ENCODE results near the gene SLC6A18.

Gene SLC6A18

DNA sequence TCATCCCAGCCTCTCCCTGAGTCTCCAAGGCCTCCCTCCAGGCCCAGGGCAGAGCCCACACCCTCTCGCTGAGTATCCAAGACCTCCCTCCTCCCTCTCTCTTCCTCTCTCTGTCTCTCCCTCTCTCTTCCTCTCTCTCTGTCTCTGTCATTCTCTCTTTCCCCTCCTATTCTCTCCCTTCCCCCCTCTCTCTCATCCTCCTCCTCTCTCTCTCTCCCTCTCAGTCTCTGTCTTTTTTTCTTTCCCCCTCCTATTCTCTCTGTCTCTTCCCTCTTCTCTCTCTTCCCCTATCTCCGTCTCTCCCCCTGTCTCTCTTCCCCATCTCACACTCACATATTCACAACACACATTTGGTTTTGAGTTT, 15.7 kb upstream of the SLC6A18 start:
- TF ChIP-seq ZFX (IDR thresholded peaks at IDR 0.05), result no peak
- TF ChIP-seq, protein P1, sequence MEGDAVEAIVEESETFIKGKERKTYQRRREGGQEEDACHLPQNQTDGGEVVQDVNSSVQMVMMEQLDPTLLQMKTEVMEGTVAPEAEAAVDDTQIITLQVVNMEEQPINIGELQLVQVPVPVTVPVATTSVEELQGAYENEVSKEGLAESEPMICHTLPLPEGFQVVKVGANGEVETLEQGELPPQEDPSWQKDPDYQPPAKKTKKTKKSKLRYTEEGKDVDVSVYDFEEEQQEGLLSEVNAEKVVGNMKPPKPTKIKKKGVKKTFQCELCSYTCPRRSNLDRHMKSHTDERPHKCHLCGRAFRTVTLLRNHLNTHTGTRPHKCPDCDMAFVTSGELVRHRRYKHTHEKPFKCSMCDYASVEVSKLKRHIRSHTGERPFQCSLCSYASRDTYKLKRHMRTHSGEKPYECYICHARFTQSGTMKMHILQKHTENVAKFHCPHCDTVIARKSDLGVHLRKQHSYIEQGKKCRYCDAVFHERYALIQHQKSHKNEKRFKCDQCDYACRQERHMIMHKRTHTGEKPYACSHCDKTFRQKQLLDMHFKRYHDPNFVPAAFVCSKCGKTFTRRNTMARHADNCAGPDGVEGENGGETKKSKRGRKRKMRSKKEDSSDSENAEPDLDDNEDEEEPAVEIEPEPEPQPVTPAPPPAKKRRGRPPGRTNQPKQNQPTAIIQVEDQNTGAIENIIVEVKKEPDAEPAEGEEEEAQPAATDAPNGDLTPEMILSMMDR (conservative IDR thresholded peaks at IDR 0.05), result no peak
- no peak overlapping the region for H3K27ac ChIP-seq

DNA sequence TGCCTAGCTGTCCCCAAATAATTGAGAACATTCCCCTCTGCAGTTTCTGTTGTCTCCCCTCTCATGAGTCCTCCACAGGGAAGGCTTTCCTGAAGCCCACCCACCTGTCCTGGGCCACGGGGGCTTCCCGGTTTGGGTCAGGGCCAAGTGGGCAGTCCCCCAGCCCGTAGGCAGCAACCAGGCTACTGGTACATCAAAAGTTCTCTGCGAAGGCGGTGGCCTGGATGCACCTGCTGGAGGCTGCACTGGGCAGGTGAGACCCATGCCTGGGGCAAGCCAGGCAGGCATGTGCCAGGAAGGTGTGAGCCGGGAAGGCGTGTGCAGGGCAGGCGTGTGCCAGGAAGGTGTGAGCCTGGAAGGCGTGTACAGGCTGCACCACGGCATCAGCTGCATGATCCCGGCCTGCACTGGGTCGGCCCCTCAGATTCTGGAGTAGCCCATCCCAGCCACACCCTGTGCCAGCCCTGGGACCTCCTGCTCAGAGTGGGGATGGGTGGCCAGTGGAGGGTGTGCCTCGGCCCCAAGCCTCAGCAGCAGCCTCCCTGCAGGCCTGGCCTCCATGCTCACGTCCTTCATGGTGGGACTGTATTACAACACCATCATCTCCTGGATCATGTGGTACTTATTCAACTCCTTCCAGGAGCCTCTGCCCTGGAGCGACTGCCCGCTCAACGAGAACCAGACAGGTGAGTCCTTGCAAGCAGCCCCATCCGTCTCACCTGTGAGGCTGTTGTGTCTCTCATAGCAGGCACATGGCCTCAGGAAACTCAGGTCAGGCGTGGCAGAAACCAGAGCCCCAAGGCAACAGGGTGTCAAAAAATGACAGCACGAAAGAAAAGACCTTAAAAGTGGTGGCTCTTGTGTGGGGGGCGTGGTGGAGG, 15.0 kb upstream of the SLC6A18 start:
- TF ChIP-seq, protein P1 (conservative IDR thresholded peaks at IDR 0.05), result no peak
- no peak for TF ChIP-seq ZFX (IDR thresholded peaks at IDR 0.05)
- H3K27ac ChIP-seq, result no peak overlapping the region

DNA sequence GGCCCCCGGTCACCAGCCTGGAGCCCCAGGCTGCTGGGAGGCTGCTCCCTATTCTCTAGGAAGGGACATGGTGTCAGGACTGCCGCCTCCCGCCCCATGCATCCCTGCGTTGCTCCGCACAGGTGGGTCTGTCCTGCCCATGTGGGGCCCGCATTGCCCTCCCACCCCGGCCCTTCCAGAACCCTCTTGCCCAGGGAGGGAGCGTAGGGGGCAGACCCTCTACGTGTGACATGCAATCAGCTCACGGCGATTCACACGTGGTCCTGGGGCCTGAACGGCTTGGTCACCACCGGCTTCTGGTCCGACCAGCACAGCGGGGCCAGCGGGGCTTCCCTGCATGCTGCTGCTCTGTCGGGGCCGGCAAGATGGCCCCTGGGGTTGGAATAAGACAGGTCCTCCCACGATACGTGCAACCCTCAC, 14.3 kb upstream of the SLC6A18 start:
- TF ChIP-seq ZFX (IDR thresholded peaks at IDR 0.05), result no peak
- TF ChIP-seq, protein P1 (conservative IDR thresholded peaks at IDR 0.05), result no peak
- no peak overlapping the region for H3K27ac ChIP-seq

DNA sequence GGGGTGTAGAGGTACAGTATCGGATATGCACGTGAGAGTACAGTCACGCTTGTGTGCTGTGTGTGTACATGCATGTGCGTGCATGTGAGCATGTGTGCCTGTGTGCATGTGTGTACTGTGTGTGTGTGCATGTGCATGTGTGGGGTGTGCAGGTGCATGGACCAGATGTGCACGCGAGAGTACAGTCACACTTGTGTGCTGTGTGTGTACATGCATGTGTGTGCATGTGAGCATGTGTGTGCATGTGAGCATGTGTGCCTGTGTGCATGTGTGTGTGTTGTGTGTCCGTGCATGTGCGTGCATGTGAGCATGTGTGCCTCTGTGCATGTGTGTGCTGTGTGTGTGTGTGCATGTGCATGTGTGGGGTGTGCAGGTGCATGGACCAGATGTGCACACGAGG, 13.5 kb upstream of the SLC6A18 start:
- no peak for TF ChIP-seq ZFX (IDR thresholded peaks at IDR 0.05)

DNA sequence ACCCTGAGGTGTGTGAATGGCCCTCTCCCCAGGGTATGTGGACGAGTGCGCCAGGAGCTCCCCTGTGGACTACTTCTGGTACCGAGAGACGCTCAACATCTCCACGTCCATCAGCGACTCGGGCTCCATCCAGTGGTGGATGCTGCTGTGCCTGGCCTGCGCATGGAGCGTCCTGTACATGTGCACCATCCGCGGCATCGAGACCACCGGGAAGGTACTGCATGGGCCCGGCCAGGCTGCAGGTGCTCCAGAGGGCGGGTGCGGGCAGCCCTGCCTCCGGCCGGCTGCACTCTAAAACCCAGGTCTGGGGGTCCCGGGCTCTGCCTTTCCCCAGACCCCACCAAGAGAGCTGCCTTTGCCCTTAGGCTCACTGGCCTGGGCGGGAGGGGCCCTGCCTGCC, 12.9 kb upstream of the SLC6A18 start:
- TF ChIP-seq ZFX (IDR thresholded peaks at IDR 0.05), result no peak
- TF ChIP-seq, protein P1 (conservative IDR thresholded peaks at IDR 0.05), result no peak
- no peak overlapping the region for H3K27ac ChIP-seq

More for the DNA sequence above, 13.5 kb upstream of the SLC6A18 start:
- no peak overlapping the region for H3K27ac ChIP-seq

DNA sequence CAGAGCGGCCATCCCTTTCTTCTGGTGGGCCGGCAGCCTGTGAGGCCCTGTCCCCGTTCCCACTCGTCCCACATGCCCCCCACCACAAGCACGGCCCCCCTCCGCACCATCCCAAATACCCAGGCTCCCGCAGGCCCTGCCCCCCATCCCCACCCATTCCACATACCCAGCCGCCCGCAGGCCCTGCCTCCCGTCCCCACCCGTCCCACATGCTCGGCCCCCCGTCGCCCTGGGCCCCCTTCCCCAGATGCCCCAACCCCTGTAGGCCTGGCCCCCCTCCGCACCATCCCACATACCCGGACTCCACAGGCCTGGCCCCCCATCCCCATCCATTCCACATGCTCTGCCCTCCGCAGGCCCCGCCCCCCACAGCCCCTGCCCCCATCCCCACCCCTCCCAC, 12.3 kb upstream of the SLC6A18 start:
- TF ChIP-seq, protein P1 (conservative IDR thresholded peaks at IDR 0.05), result no peak
- no peak for TF ChIP-seq ZFX (IDR thresholded peaks at IDR 0.05)

DNA sequence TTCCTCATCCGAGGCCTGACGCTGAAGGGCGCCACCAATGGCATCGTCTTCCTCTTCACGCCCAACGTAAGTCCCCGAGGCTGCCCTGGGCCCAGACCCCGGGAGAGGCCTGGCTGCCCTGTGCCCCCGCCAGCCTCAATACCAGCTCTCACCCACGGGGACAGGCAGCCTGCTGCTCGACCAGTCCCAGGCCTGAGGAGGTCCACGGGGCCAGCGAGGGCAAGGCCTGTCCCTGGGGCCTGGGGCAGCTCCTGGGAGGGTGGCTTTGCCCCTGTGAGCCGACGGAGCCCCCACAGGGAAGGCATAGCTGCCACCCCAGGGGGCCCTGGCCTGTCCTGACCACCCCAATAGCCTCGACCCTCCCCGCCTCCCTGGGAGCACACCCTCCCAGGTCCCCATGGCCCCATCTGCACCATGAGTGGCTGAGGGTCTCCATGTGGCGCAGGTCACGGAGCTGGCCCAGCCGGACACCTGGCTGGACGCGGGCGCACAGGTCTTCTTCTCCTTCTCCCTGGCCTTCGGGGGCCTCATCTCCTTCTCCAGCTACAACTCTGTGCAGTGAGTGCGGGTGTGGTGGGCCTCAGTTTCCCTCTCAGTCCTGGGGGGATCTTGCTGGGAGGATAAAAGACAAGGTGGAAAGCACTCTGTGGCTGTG, 11.5 kb upstream of the SLC6A18 start:
- TF ChIP-seq, protein P1 (conservative IDR thresholded peaks at IDR 0.05), result no peak
- TF ChIP-seq ZFX (IDR thresholded peaks at IDR 0.05), result no peak
- no peak overlapping the region for H3K27ac ChIP-seq

More for the DNA sequence above, 12.3 kb upstream of the SLC6A18 start:
- no peak overlapping the region for H3K27ac ChIP-seq
